Measurements from ENCODE around the gene IL2.

GRCh38 chr4:122483481-122483880, 27.0 kb upstream of the IL2 start:
- TF ChIP-seq YY1 (IDR thresholded peaks at IDR 0.05; ENCODE audit: insufficient read depth, insufficient read length), result no peak
- no peak for TF ChIP-seq SUZ12 (IDR thresholded peaks at IDR 0.05; ENCODE audit: extremely low read depth, insufficient read depth, insufficient read length)

Data from NT2/D1 (cell line).